SU-DHL-6 (cell line): Measurements from ENCODE around the gene THOC6.

Experiments
- H2AFZ ChIP-seq: fragments of 200-600 bp; sonication (generic); 2 replicates; pipeline ENCODE4 v1.6.1; 2014; ENCODE audit warnings: low read depth, mild to moderate bottlenecking, moderate library complexity, mixed read lengths, antibody characterized with exemption, low read length; ENCODE audit not compliant: severe bottlenecking
- H3F3A ChIP-seq: fragments of 200-600 bp; shearing (Covaris generic); 2 replicates; pipeline ENCODE4 v1.6.0; 2016; ENCODE audit warnings: antibody characterized with exemption, mild to moderate bottlenecking; ENCODE audit not compliant: insufficient read depth
- H3K27ac ChIP-seq: fragments of 200-600 bp; sonication (generic); 2 replicates; pipeline ENCODE4 v1.5.1; 2016; ENCODE audit warnings: low read depth, mild to moderate bottlenecking, low read length, moderate library complexity, mixed read lengths
- H3K27me3 ChIP-seq: fragments of 200-600 bp; sonication (generic), shearing (Covaris generic); 2 replicates; pipeline ENCODE4 v1.6.0; 2014; ENCODE audit warnings: mild to moderate bottlenecking, low read length
- H3K36me3 ChIP-seq: fragments of 200-600 bp; sonication (generic); 2 replicates; pipeline ENCODE4 v1.6.1; 2014; ENCODE audit warnings: mild to moderate bottlenecking, low read length, mixed read lengths
- H3K4me2 ChIP-seq: fragments of 300-600, 200-600 bp; shearing (Covaris generic), sonication (generic); 2 replicates; pipeline ENCODE4 v1.6.0; 2014; ENCODE audit warnings: low read length, low read depth, mild to moderate bottlenecking; ENCODE audit not compliant: poor library complexity, severe bottlenecking
- H3K4me3 ChIP-seq: fragments of 200-600 bp; sonication (generic); 2 replicates; pipeline ENCODE4 v1.5.1; 2014; ENCODE audit warnings: antibody characterized with exemption, low read length, mild to moderate bottlenecking, mixed read lengths; ENCODE audit not compliant: insufficient read depth, poor library complexity, severe bottlenecking
- H3K79me2 ChIP-seq: fragments of 200-600 bp; sonication (generic); 2 replicates; pipeline ENCODE4 v1.6.1; 2014; ENCODE audit warnings: mild to moderate bottlenecking, low read length, moderate library complexity; ENCODE audit not compliant: insufficient read depth
- H3K9ac ChIP-seq: fragments of 200-600 bp; sonication (generic); 2 replicates; pipeline ENCODE4 v1.7.0; 2014; ENCODE audit warnings: mild to moderate bottlenecking, low read length
- H3K9me2 ChIP-seq: fragments of 200-600 bp; sonication (generic); replicated peaks from 2 replicates; pipeline ENCODE4 v1.6.1; 2014; ENCODE audit warnings: low read length; ENCODE audit not compliant: insufficient read depth
- H3K9me3 ChIP-seq: fragments of 200-600 bp; sonication (generic); 2 replicates; pipeline ENCODE4 v1.6.1; 2014; ENCODE audit warnings: low read length, mixed read lengths; ENCODE audit not compliant: insufficient read depth
- H4K20me1 ChIP-seq: fragments of 200-600 bp; sonication (generic); 2 replicates; pipeline ENCODE4 v1.6.1; 2014; ENCODE audit warnings: low read depth, mild to moderate bottlenecking, antibody characterized with exemption, low read length, moderate library complexity, mixed read lengths
- CTCF ChIP-seq: fragments of 200-600 bp; sonication (generic); IDR thresholded peaks from one replicate; pipeline ENCODE4 v1.5.1; 2017; ENCODE audit warnings: antibody characterized with exemption, mild to moderate bottlenecking, low read length, moderate library complexity; ENCODE audit not compliant: insufficient read depth, poor library complexity, severe bottlenecking
- EZH2phosphoT487 ChIP-seq: fragments of 200-600 bp; sonication (generic), shearing (Covaris generic); conservative IDR thresholded peaks from 2 replicates; pipeline ENCODE4 v1.6.1; 2018; ENCODE audit warnings: mild to moderate bottlenecking, antibody characterized with exemption, low read length, moderate library complexity, mixed read lengths

The THOC6 gene

GRCh38 chr16:3026609-3027488 is 3.0 kb downstream of the THOC6 start:
- Histone ChIP-seq H3K4me3 (no peak overlapping the region), H3K36me3 (no peaks in the 10 kb centered on the region), H3K9me3 (no peaks in the 10 kb centered on the region), H3K27me3 (no peaks in the 10 kb centered on the region), H3K27ac (no peak overlapping the region), H3F3A (peaks cover 14% of the 10 kb centered on the region), H3K79me2 (no peaks in the 10 kb centered on the region), H3K9me2 (no peaks in the 10 kb centered on the region), H3K9ac (no peak overlapping the region), H3K4me2 (no peak overlapping the region), H4K20me1 (no peaks in the 10 kb centered on the region), H2AFZ (no peak overlapping the region)
- TF ChIP-seq EZH2phosphoT487 = no peak
- no peak for TF ChIP-seq CTCF

GRCh38 chr16:3027489-3027795 is 3.6 kb downstream of the THOC6 start:
- peaks cover 8% of the 10 kb centered on the region for H3F3A ChIP-seq
- no peaks in the 10 kb centered on the region for H3K27me3 ChIP-seq
- no peak overlapping the region for H3K9ac ChIP-seq
- no peak for TF ChIP-seq EZH2phosphoT487
- TF ChIP-seq CTCF = no peak
- no peaks in the 10 kb centered on the region for H3K9me3 ChIP-seq
- no peak overlapping the region for H2AFZ ChIP-seq
- H3K4me2 ChIP-seq = no peak overlapping the region
- no peaks in the 10 kb centered on the region for H3K9me2 ChIP-seq
- H3K4me3 ChIP-seq = no peak overlapping the region
- H3K36me3 ChIP-seq = no peaks in the 10 kb centered on the region
- H3K27ac ChIP-seq = no peak overlapping the region
- no peaks in the 10 kb centered on the region for H4K20me1 ChIP-seq
- H3K79me2 ChIP-seq = no peaks in the 10 kb centered on the region

- Histone ChIP-seq H3K4me2 (peak overlapping the region; percentile 40), H3F3A (0 out of 2 replicates have a peak, but pooled peaks cover under 1% of the 10 kb centered on the region), H2AFZ (no peak overlapping the region), H3K79me2 (no peaks in the 10 kb centered on the region), H3K27ac (no peak overlapping the region), H3K9ac (peak overlapping the region; percentile 15; the same call in 1 of the 2 replicates), H3K9me3 (no peaks in the 10 kb centered on the region), H3K4me3 (no peak overlapping the region), H4K20me1 (no peaks in the 10 kb centered on the region), H3K27me3 (no peaks in the 10 kb centered on the region), H3K9me2 (no peaks in the 10 kb centered on the region), H3K36me3 (no peaks in the 10 kb centered on the region)
- peak; percentile 72 for TF ChIP-seq CTCF
- TF ChIP-seq EZH2phosphoT487 = no peak
These were observed 4.3 kb downstream of the THOC6 start for GRCh38 chr16:3027983-3028715.
